GM19324 (cell line): Measurements from ENCODE around the gene EIF2S2.

Experiments
- ATAC-seq: cut with Tn5 transposase; IDR thresholded peaks from one replicate; pipeline ENCODE4 v1.9.1; 2021; ENCODE audit warnings: mild to moderate bottlenecking, moderate library complexity; ENCODE audit not compliant: unreplicated experiment, low FRiP score

Gene EIF2S2

DNA sequence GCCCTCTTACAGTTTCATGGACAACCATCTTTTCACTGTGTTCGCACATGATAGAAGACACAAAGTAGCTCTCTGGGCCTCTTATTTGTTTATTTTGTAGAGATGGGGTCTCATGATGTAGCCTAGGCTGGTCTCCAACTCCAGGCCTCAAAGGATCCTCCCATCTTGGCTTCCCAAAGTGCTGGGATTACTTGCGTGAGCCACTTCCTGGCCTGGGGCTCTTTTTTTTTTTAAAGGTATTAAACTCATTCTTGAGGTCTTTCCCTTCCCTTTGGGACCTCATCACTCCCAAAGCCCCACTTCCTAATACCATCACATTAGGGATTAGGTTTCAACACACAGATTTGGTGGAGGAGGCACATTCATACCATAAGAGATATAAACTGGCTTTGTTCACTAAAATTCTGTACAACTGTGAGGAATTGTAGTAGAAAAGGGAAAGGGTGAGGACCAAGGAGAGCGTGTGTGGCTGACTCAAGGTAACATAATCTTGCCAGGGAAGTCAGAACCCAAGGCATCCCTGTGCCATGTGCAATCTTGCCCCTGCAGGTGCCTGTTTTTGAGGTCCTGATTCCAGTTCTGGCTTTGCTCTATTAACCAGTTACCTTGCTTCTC, 45.5 kb downstream of the EIF2S2 start:
- ATAC-seq = no peak

- no peak for ATAC-seq
Observed at GRCh38 chr20:34065260-34065659, 46.8 kb downstream of the EIF2S2 start.

DNA sequence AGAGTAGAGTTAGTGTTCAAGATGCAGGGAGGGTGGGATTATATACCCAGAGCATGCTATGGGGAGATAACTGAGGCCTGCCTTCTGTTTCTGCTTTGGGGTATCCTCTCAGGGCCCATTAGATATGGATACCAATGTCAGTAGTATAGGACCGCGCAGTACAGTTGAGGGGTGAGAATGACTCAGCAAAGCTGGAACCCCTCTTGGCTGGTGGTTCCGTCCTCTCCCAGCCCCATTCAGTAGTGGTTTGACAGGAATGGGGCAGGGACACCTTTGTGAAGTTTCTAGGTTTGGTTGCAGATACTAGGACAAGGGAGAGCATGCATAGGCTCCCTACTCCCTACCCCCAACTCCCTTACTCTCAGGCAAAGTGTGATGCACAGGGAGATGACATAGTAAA, 47.8 kb downstream of the EIF2S2 start:
- no peak for ATAC-seq

- no peak for ATAC-seq
Observed at GRCh38 chr20:34062570-34063482, 49.2 kb downstream of the EIF2S2 start.

DNA sequence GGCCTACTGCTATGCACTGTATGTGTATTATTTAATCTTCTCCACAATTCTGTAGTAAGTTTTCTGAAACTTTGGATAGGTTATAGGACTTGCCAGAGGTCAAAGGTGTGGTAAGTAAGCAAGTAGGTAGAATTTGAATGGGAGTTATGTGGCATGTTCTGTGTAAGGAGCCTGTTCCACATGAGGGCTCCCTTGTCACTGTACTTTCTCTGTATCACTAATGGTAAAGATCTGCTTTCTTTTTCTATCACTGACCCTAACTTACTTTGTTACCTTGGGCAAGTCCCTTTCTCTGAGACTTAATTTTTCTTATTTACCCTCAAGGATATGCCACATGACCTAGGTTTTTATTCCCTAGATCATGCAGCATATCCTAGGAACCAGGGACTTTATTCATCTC, 50.3 kb downstream of the EIF2S2 start:
- no peak for ATAC-seq

- no peak for ATAC-seq
Observed at GRCh38 chr20:34060970-34061369, 51.1 kb downstream of the EIF2S2 start.

GRCh38 chr20:34058831-34059230, 53.2 kb downstream of the EIF2S2 start:
- ATAC-seq = no peak

- ATAC-seq = no peak
Observed at GRCh38 chr20:34055290-34055689, 56.8 kb downstream of the EIF2S2 start.

- no peak for ATAC-seq
Observed at GRCh38 chr20:34052414-34052813, 59.6 kb downstream of the EIF2S2 start.

DNA sequence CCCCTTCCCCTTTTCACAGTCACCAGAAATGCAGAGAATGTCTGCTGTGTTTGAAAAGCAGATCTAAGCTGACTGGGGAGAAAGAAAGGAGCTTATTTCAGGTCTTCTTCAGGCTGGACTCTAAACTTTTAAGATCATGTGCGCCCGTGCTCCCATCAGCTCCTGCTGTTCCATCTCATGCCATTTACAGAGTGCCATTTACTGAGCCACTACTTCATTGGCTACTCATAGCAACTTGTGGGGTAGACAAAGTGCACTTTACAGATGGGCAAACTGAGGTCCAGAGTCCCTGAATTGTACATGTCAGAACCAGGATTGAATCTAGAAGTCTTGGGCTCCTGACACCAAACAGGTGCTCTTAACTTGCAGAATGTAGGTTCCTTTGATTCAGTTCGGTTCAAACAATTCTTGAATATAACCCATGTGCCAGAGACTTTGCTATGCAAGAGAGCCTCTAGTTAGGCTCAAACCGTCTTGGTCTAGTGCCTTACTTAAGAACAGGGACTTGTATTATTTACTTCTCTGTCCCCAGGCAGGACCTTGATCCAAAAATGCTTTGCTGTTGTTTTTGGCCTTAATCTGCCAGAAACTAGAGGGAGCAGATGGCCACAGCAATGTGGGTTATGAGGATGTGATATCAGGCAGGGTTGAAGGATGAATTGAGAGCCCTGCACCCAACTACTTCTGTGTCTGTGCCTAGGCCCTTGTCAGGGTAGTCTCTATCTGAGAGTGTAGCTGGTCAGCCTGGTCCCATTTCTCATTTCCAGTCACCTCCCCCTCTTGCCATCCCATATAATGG, 61.9 kb downstream of the EIF2S2 start:
- ATAC-seq = no peak

DNA sequence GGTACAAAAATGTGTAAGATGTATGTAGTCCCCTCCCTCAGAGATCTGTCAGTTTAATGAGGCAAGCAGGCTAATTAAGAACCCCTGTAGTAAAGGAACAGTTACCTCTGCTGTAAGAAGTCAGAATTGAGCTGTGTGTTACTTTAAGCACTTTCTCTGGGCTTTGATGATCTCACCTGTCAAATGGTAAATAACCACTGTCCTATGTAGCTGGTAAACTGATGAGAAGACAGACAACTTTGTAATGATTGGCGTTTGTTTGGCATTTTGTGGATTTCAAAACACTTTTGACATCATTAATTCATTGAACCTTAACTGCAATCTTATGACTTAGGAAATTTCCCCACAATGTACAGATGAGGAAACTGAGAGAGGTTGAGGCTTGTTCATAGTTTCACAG, 62.7 kb downstream of the EIF2S2 start:
- ATAC-seq = no peak

DNA sequence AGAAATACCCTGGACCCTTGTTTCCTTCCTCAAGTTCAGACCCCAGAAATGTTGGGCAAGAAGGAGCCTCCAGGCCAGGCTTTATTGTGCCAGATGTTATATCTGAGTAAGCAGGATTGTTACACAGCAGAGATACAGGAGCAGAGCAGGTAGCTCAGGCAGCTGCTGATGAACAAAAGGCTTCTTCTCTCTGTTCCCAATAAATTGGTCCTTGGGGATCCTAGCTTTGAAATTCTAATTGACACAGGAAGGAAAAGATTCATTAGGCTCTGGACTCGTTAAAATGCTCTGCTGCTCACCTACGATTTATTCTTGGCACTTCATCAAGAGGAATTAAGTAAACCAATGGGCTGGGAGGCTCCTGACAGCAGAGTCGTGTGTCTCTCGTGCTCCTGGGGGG, 64.1 kb downstream of the EIF2S2 start:
- no peak for ATAC-seq

DNA sequence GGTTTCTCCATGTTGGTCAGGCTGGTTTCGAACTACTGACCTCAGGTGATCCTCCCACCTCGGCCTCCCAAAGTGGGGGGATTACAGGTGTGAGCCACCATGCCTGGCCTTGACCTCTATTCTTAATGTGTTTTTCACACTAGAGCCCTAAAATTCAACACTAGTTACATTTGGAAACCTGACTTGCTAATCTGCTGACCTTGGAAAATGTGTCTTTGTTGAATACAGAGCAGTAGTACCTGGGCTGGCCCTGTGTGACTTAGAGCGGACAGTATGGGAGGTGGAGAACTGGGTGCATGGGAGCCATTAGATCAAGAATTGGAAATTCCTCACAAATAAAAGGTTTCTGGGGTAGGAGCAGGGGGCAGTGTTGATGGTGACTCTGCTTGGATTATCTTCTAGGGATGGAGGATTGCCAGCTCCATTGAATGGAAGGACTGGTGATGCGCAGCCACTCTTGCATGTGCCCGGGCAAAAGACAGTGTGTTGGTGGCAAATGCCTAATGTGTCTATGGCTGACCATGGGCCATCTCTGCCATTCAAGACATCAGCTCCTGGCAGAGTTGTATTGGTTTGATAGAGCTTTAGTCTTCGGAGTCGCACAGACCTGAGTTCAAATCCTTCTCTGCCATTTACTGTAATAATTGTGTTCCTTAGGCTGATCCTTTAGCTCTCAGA, 64.9 kb downstream of the EIF2S2 start:
- ATAC-seq = no peak

DNA sequence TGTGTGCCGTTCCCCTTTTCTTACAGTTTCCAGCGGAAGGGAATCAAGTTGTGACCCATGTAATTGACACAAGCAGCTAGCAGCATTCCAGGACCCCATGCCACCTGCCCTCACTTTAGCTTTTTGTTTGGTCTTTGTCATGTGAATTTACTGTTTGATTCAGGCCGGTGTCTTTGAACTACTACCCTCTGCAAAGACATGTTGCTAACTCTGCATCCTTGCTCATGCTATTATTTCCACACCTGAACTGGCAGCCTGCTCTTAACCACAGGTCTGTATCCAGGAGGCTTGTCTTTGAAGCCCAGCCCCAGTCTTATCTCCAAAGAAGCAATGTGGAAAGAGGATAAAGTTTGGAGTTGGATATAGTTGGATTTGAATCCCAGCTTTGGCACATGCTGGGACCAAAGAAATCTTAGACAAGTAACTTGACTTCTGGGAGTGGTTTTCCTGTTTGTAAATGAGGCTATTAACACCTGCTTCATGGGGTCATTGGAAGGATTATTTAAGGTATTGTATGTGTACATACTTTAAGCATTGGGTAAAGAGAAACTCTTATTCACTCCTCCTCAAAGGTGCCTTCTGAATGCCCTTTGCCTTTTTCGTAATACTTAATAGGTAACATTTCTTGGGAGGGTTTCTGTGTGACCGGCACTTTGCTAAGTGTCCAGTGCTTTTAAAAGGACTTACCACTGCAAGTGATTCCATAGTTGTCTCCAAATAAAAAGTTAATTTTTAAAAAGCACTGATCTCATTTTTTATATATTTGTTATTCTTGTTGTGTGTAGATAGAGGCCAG, 65.9 kb downstream of the EIF2S2 start:
- ATAC-seq = no peak

DNA sequence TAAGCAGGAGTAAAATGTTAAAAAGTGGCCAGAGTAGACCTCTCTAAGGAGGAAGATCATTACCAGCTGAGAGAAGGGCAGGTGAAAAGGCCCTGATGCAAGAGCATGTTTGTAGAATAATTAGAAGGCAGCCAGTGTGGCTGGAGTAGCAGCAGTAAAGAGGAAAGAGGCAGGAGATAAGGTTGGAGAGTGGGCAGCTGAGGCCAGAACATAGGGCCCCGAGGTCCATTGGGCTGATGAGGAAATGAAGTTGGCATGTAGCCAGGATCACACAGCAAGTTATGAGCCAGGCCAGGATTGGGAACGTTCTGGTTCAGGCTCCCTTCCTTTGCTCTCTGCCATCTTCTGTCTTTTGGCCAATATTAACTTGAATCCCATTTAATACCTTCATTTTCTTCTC, 66.7 kb downstream of the EIF2S2 start:
- no peak for ATAC-seq

GRCh38 chr20:34043025-34043424, 69.0 kb downstream of the EIF2S2 start:
- no peak for ATAC-seq

DNA sequence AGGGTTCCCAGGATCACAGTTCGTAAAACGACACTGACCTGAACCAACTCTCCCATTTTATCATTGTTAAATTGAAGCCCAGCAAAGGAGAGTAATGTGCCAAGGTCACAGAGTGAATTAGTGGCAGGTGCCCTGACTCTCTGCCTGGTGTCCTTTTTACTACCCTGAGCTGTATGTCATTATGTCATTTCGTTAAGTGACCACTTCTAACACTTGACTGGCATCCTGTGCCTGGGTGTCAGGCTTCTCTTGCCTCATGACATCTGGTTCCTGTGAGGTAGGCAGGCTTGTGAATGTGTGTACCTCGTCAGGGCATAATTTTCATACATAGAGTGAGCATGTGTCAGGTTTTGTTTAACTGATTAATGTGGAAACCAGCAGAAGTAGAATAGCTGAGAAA, 69.8 kb downstream of the EIF2S2 start:
- ATAC-seq = no peak

DNA sequence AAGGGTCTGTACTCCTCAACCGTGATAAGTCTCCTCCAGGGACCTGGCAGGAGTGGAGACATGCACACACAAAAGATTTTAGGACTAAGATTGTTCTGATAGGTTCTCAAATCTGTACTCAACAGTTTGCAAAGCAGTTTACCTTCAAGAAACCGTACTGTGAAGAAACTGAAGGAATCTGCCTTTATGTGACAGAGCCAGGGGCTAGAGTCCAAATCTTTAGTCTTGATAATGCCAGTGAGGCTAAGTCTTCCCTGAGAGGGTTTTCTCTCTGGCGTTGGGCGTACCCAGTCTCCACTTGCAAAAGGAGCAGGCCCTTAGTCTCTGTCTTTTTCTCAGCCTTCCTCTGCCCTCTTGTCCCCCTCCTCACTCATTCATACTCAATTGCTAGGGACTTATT, 70.8 kb downstream of the EIF2S2 start:
- ATAC-seq = no peak

- ATAC-seq = no peak
Observed at GRCh38 chr20:34040300-34040995, 71.6 kb downstream of the EIF2S2 start.
